ENCODE measurements around the gene MYBBP1A. TPM values are rescaled to one million over a fixed set of nuclear protein-coding genes. Genes with fewer than 3 reads are reported as not detected.

The MYBBP1A gene
- total and polyA plus RNA-seq, 2 experiments from 2014 or later = 70.7 to 213 TPM

DNA sequence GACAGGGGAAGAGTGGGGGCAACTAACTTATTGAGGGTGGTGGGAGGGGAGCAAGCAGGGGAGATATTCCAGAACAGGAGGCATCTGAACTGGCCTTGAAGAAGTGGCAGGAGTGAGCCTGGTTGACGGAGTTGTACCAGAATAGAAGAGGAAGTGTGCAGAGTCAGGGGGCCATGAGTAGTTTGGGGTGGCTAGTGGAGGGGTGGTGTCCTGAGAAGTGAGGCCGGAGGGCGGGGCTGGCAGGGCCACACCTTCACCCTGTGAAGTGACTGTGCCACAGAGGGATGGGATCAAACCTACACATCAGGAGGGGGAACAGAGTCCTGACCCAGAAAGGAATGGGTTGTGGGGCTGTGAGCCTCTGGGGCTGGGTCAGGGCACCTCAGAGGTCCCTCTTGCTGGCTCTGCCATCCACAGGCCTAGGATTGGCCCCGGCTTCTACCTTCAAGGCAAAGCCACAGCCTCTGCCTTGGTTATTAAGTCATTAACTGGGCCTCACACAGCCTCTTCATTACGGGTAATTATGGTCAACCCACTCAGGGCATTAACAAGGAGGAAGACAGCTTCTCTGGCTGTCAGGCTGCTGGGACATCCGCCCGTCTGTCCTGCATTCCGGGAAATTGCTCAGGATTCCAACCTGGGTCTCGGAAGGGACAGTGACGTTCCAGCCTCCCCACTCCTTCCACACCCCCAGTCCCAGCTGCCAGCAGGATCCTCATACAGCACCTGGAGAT, 43.8 kb downstream of the MYBBP1A start:
- Histone ChIP-seq H2AFZ (no peak overlapping the region), H3K27ac (ENCODE audit: low read depth) (no peak overlapping the region), H3K36me3 (ENCODE audit: insufficient read depth) (no peaks in the 10 kb centered on the region), H4K20me1 (replicated peaks; ENCODE audit: insufficient read depth) (no peaks in the 10 kb centered on the region), H3K79me2 (replicated peaks; ENCODE audit: insufficient read depth) (no peaks in the 10 kb centered on the region), H3K27me3 (ENCODE audit: insufficient read depth) (no peaks in the 10 kb centered on the region), H3K4me1 (ENCODE audit: insufficient read depth) (no peaks in the 10 kb centered on the region), H3F3A (replicated peaks; ENCODE audit: low read depth) (no peaks in the 10 kb centered on the region), H3K4me2 (no peak overlapping the region), H3K9me2 (ENCODE audit: insufficient read depth) (no peaks in the 10 kb centered on the region), H3K4me3 (no peak overlapping the region)
- no peak for DNase-seq (ENCODE audit: low spot score)
- ATAC-seq = no peak
- TF ChIP-seq, protein P1, sequence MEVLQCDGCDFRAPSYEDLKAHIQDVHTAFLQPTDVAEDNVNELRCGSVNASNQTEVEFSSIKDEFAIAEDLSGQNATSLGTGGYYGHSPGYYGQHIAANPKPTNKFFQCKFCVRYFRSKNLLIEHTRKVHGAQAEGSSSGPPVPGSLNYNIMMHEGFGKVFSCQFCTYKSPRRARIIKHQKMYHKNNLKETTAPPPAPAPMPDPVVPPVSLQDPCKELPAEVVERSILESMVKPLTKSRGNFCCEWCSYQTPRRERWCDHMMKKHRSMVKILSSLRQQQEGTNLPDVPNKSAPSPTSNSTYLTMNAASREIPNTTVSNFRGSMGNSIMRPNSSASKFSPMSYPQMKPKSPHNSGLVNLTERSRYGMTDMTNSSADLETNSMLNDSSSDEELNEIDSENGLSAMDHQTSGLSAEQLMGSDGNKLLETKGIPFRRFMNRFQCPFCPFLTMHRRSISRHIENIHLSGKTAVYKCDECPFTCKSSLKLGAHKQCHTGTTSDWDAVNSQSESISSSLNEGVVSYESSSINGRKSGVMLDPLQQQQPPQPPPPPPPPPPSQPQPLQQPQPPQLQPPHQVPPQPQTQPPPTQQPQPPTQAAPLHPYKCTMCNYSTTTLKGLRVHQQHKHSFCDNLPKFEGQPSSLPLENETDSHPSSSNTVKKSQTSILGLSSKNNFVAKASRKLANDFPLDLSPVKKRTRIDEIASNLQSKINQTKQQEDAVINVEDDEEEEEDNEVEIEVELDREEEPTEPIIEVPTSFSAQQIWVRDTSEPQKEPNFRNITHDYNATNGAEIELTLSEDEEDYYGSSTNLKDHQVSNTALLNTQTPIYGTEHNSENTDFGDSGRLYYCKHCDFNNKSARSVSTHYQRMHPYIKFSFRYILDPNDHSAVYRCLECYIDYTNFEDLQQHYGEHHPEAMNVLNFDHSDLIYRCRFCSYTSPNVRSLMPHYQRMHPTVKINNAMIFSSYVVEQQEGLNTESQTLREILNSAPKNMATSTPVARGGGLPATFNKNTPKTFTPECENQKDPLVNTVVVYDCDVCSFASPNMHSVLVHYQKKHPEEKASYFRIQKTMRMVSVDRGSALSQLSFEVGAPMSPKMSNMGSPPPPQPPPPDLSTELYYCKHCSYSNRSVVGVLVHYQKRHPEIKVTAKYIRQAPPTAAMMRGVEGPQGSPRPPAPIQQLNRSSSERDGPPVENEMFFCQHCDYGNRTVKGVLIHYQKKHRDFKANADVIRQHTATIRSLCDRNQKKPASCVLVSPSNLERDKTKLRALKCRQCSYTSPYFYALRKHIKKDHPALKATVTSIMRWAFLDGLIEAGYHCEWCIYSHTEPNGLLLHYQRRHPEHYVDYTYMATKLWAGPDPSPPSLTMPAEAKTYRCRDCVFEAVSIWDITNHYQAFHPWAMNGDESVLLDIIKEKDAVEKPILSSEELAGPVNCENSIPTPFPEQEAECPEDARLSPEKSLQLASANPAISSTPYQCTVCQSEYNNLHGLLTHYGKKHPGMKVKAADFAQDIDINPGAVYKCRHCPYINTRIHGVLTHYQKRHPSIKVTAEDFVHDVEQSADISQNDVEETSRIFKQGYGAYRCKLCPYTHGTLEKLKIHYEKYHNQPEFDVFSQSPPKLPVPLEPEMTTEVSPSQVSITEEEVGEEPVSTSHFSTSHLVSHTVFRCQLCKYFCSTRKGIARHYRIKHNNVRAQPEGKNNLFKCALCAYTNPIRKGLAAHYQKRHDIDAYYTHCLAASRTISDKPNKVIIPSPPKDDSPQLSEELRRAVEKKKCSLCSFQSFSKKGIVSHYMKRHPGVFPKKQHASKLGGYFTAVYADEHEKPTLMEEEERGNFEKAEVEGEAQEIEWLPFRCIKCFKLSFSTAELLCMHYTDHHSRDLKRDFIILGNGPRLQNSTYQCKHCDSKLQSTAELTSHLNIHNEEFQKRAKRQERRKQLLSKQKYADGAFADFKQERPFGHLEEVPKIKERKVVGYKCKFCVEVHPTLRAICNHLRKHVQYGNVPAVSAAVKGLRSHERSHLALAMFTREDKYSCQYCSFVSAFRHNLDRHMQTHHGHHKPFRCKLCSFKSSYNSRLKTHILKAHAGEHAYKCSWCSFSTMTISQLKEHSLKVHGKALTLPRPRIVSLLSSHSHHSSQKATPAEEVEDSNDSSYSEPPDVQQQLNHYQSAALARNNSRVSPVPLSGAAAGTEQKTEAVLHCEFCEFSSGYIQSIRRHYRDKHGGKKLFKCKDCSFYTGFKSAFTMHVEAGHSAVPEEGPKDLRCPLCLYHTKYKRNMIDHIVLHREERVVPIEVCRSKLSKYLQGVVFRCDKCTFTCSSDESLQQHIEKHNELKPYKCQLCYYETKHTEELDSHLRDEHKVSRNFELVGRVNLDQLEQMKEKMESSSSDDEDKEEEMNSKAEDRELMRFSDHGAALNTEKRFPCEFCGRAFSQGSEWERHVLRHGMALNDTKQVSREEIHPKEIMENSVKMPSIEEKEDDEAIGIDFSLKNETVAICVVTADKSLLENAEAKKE (CRISPR knock-in tag; IDR thresholded peaks at IDR 0.05) = no peak
- TF ChIP-seq, protein P2, sequence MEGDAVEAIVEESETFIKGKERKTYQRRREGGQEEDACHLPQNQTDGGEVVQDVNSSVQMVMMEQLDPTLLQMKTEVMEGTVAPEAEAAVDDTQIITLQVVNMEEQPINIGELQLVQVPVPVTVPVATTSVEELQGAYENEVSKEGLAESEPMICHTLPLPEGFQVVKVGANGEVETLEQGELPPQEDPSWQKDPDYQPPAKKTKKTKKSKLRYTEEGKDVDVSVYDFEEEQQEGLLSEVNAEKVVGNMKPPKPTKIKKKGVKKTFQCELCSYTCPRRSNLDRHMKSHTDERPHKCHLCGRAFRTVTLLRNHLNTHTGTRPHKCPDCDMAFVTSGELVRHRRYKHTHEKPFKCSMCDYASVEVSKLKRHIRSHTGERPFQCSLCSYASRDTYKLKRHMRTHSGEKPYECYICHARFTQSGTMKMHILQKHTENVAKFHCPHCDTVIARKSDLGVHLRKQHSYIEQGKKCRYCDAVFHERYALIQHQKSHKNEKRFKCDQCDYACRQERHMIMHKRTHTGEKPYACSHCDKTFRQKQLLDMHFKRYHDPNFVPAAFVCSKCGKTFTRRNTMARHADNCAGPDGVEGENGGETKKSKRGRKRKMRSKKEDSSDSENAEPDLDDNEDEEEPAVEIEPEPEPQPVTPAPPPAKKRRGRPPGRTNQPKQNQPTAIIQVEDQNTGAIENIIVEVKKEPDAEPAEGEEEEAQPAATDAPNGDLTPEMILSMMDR (conservative IDR thresholded peaks at IDR 0.05; ENCODE audit: low read depth in 2 of 2) = no peak
- TF ChIP-seq, protein P3, sequence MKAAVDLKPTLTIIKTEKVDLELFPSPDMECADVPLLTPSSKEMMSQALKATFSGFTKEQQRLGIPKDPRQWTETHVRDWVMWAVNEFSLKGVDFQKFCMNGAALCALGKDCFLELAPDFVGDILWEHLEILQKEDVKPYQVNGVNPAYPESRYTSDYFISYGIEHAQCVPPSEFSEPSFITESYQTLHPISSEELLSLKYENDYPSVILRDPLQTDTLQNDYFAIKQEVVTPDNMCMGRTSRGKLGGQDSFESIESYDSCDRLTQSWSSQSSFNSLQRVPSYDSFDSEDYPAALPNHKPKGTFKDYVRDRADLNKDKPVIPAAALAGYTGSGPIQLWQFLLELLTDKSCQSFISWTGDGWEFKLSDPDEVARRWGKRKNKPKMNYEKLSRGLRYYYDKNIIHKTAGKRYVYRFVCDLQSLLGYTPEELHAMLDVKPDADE (IDR thresholded peaks at IDR 0.05) = no peak
- TF ChIP-seq STAT1 (IDR thresholded peaks at IDR 0.05; ENCODE audit: unreplicated experiment) = no peak
- no peak for TF ChIP-seq JUNB (IDR thresholded peaks at IDR 0.05; ENCODE audit: unreplicated experiment)
- no peak for TF ChIP-seq EZH2phosphoT487 (IDR thresholded peaks at IDR 0.05; ENCODE audit: unreplicated experiment)
- TF ChIP-seq ZNF331 (CRISPR knock-in tag; IDR thresholded peaks at IDR 0.05; ENCODE audit: low read depth) = no peak
- TF ChIP-seq, protein P4, sequence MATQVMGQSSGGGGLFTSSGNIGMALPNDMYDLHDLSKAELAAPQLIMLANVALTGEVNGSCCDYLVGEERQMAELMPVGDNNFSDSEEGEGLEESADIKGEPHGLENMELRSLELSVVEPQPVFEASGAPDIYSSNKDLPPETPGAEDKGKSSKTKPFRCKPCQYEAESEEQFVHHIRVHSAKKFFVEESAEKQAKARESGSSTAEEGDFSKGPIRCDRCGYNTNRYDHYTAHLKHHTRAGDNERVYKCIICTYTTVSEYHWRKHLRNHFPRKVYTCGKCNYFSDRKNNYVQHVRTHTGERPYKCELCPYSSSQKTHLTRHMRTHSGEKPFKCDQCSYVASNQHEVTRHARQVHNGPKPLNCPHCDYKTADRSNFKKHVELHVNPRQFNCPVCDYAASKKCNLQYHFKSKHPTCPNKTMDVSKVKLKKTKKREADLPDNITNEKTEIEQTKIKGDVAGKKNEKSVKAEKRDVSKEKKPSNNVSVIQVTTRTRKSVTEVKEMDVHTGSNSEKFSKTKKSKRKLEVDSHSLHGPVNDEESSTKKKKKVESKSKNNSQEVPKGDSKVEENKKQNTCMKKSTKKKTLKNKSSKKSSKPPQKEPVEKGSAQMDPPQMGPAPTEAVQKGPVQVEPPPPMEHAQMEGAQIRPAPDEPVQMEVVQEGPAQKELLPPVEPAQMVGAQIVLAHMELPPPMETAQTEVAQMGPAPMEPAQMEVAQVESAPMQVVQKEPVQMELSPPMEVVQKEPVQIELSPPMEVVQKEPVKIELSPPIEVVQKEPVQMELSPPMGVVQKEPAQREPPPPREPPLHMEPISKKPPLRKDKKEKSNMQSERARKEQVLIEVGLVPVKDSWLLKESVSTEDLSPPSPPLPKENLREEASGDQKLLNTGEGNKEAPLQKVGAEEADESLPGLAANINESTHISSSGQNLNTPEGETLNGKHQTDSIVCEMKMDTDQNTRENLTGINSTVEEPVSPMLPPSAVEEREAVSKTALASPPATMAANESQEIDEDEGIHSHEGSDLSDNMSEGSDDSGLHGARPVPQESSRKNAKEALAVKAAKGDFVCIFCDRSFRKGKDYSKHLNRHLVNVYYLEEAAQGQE (IDR thresholded peaks at IDR 0.05; ENCODE audit: unreplicated experiment) = no peak
- TF ChIP-seq NANOG (IDR thresholded peaks at IDR 0.05; ENCODE audit: borderline replicate concordance) = no peak
- no peak for TF ChIP-seq ZNF114 (CRISPR knock-in tag; IDR thresholded peaks at IDR 0.05)
- TF ChIP-seq POLR2AphosphoS5 (IDR thresholded peaks at IDR 0.05; ENCODE audit: low read depth) = no peak
- TF ChIP-seq EZH2 (IDR thresholded peaks at IDR 0.05; ENCODE audit: low read depth, unreplicated experiment) = no peak
- no peak for TF ChIP-seq CREB1 (CRISPR knock-in tag; IDR thresholded peaks at IDR 0.05; ENCODE audit: low read depth)
- no peaks in the 10 kb centered on the region; the same call in 2 of the 3 replicates for H3K9me3 Mint-ChIP-seq
- no peaks in the 10 kb centered on the region for H3K36me3 Mint-ChIP-seq (ENCODE audit: low read depth)
- H3K27me3 Mint-ChIP-seq (ENCODE audit: insufficient read depth, low read depth, poor library complexity) = peaks cover 21% of the 10 kb centered on the region
- peaks cover 7% of the 10 kb centered on the region; the same call in 2 of the 3 replicates for H3K4me1 Mint-ChIP-seq
- no peak overlapping the region for H3K27ac Mint-ChIP-seq
- no peak overlapping the region for H3K4me3 Mint-ChIP-seq
